GM19328 (cell line): ENCODE results near the gene RPL5.

Experiments
- ATAC-seq: cut with Tn5 transposase; IDR thresholded peaks from one replicate; pipeline ENCODE4 v1.9.1; 2021; ENCODE audit warnings: mild to moderate bottlenecking, moderate library complexity; ENCODE audit not compliant: unreplicated experiment

The RPL5 gene

DNA sequence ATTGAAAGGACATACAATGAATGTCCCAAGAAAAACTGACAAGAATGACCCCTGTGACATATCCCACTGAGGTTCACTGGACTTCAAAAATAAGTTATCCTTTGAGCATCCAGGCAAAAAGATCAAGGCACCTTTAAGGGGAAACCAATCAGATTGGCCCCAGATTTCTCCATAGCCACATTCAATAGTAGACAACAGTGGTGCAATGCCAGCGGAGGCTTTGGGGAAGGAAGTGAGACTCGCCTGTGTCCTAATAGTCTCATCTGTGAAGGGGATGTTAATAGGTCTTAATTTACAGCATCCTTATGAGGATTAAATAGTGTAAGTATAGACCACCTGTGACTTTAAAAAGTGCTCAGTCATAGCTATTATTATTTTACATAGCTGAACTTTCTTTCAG, 21.5 kb downstream of the RPL5 start:
- no peak for ATAC-seq

DNA sequence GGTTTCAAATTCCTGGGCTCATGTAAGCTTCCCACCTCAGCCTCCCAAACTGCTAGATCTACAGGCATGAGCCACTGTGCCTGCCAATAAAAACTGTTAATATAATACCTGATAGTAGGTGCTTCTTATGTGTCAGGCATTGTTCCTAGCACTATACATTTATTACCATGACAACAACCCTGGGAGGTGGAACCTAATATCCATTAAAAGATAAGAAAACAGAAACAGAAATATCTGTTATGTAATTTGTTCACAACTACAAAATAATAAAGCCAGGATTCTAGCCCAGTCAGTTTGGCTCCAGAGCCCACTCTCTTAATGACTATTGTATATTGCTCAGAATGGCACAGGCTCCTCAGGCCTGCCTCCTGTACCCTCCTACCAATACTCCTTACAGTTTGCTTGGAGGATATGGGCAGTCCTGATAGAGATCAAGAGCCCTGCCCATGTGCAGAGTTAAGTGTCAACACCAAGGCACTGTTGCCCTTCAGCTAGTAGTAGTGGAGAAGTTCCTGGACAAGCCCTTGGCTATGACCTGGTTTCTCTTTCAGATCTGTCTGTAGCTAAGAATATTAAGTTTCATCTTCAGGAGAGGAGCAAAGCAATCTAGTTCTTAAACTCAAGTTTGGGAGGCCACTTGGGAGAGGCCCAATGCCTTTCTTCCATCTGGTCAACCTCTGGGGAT, 22.4 kb downstream of the RPL5 start:
- ATAC-seq = no peak

DNA sequence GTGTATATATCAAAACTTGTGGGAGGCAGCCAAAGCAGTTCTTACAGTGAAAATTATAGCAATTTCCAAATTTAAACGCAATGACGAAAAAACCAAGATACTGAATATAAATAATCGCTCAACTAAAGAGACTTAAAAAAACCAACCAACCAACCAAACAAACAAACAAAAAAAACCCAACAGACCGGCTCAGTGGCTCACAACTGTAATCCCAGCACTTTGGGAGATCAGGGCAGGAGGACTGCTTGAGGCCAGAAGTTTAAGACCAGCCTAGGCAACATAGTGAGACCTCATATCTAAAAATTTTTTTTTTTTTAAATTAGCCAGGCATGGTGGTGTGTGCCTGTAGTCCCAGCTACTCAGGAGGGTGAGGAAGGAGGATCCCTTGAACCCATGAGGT, 23.4 kb downstream of the RPL5 start:
- no peak for ATAC-seq

DNA sequence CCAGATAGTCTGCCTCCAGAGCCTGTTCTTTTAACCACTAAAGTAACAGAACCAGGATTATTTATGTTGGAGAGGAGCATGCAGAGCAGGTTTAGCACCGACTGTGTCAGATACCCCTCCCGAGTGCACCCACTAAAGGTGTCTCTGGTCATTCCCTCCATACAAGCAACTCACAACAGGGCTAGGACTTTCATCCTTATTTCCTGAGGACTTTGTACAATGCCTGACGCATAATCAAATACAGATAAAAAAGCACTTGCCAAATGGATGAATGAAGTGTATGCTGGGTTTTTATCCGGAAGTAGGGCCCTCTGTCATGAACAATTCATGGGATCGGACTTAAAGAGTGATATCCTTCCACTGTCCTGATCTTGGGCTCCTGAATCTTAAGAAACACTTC, 26.0 kb downstream of the RPL5 start:
- ATAC-seq = no peak

DNA sequence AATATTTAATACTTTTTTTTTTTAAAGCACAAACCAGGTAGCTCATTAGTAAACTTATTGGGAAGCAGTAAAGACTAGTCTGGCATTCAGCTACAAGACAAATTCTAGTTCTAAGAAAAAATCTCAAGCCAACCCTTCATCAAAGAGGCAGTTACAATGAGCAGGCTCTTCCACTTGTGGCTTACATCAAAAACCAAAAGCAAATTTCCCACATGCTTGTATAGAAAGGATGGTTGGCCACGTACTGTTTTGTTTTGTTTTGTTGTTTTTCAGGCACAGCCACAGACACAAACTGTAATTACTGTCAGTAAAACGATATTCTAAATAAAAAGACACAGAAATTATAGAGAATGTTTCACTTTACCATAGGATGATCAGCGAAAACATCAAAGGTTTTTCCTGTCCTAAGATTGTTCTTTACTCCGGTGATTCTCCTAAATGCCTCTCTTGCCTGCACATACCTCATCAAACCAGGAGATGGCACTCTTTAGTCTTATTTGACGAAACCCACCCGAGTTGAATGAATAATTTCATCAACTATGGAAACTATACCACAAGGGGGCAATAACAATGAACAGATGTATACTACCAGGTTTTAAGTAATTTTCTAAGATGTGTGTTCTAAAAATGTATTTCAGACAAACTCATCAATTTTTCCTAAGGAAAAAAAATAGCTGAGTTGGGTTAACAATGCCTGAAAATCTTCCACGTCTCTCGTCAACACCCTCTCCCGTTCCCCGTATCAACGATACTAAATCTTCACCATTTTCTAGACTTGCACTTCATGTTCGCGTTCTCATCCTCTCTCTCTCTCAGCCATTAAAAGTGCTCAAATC, 26.9 kb downstream of the RPL5 start:
- no peak for ATAC-seq

DNA sequence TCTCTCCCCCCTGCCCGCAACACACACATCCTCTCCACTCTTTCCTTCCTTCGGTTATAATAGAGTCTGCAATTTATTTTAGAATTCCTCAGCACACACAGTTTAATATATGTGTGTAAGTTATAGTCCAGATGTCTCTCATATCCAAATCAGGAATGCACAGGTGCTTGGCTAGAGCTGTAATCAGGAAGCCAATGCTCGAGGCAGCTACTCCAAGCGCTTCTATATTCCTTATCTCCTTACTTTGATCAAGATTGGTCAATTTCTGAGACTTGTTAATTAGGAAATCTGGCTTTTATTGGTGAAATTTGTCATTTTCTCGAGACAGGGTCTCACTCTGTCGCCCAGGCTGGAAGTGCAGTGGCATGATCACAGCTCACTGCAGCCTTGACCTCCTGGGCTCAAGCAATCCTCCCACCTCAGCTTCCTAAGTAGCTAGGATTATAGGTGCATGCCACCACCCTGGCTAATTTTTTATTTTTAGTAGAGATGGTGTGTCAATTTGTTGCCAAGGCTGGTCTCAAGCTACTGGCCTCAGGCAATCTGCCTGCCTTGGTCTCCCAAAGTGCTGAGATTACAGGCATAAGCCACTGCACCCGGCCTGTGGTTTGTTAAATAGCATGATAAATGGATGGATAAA, 27.7 kb downstream of the RPL5 start:
- no peak for ATAC-seq

DNA sequence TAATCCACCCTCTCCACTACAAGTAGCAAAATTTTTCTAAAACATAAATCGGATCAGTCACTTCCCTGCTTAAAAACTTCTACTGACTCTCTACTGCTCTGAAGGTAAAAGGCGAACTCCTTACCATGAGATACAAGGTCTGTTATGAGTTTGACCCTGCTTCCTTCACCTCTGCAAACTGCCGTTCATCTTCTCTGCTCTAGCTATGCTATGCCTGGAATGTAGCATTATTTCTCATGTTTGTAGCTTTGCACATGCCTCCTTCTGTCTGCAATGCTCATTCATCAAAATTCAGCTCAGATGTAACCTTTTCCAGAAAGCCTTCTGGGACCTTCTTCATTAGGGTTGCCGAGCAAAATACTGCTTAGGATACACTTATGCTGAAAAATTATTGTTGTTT, 30.8 kb downstream of the RPL5 start:
- no peak for ATAC-seq

DNA sequence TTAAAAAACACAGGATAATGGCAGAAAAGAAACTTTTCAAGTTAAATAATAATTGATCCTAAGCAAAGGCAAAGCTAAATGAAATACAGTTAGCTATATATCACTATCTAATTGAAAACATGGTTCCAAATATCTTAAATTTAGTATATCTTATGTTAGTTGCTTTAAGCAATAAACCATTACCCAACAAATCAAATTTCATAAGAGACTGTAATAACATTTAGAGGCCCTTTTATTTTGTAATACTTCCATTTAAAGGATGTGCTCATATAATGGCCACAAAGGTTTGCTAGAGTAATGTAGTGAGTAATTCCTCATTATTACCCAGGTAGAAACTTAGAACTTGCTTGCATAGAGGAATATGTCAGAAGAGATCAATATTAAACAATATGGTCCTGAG, 32.3 kb downstream of the RPL5 start:
- no peak for ATAC-seq

DNA sequence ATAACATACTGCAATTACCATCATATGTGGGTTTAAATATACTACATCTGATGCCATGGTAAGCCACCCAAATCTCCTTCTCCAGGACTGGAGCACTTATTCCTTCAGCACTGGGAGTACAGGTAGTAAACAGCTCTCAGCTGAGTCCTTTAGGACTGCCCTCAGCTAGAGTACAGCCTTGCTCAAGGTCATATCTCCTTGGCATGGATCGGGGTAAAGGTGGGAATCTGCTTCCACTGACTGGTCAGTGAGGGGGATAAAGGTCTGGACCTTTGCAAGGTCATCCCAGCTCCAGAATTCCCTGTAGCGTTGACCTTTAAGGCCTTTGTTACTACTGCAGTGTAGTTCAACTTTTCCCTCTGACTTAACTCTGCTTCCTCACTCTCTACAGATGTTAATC, 38.8 kb downstream of the RPL5 start:
- ATAC-seq = no peak

DNA sequence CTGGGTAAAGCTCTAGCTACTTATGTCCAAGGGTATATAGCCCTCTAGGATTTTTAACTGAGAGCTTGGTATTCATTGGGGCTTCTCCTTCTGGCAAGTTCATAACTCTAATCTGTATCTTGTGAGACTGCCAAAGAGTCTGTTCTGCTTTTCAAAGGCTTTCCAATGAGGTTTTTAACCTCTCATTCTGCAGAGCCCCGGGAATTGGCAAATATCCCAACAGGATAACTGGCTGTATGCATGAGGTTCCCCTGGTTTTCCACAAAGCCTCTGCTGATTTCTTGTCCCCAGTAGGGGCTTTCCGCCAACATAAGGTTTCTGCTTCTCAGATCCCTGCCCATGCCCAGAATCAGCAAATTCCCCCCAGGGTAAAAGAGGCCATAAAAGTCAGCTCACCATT, 40.9 kb downstream of the RPL5 start:
- ATAC-seq = no peak

DNA sequence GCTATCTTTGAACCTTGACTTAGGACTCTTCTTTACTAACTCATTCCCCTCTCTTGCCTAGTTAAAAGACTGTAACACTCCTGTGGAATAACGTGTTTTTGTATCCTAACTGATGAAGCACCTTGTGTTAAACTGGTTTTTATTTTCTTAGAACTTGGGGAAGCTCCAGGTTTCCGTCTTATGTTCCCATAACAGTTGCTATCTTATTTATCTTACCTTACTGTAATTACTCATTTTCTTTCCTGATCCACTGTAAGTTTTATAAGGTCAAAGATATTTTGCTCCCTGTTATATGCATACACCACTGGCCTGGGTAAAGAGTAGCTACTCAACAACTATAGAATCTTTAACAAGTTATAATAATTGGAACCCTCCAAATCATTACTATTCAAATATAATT, 43.1 kb downstream of the RPL5 start:
- ATAC-seq = no peak

DNA sequence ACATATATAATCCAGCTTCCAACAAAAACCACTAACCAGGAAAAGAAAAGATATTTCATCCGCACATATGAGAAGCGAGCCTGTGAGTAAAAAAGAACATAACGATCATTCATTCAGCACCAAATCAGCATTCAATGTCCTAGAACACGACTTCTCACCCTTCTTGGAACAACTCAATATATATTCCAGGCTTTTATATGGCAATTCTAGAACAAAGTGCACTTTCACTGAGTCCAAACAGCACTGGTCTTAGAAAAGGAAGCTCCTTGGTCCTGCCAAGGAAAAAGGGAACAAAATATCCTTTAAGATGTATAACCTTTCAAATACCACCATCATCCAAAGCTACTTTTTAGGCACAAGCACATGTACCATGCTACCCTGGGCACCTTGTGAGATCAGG, 44.5 kb downstream of the RPL5 start:
- ATAC-seq = no peak

DNA sequence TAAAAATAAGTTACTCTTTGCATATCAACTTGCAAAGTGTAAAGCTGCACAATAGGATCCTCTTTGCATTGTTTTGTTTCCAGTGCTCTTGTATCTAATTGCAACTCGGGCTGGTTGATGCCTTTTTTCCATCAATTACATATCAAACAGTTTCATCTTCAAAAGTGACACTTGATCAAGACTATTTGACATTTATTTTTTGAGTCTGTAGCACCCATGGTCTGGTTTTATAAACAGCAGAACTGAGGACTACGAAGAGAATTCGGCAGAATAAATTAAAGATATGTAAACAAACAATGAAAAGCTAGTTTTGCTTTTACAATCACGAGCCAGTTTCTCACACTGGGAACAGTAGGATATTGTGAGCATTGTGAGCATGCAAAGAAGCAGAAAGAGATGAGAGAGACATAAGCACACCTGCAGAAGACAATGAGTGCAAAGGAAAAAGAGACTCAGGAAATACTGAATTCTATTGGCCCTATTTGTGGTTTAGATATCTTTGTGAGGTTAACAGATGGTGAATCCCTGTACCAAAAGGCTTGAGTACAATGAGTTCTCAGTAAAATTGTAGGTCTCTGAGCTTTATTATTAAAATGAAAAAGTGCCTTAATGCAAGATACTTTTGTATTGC, 45.4 kb downstream of the RPL5 start:
- ATAC-seq = no peak

DNA sequence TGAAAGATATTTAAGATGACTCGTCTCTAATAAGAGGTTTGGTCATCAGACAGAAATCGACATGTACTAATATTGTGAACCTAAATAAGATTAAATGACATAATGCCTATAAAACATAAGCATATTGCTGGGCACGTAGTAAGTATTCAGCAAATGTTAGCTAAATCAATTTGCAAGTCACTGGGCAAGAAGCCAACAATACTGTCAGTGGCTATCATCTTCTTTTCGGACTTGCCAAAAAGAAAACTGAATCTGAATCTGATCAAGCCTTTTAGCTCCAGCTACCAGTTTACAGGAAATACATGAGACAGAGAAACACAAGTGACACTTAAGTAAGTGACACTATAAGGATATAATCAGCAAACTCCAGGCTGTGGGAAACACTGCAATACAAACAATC, 46.0 kb downstream of the RPL5 start:
- no peak for ATAC-seq

DNA sequence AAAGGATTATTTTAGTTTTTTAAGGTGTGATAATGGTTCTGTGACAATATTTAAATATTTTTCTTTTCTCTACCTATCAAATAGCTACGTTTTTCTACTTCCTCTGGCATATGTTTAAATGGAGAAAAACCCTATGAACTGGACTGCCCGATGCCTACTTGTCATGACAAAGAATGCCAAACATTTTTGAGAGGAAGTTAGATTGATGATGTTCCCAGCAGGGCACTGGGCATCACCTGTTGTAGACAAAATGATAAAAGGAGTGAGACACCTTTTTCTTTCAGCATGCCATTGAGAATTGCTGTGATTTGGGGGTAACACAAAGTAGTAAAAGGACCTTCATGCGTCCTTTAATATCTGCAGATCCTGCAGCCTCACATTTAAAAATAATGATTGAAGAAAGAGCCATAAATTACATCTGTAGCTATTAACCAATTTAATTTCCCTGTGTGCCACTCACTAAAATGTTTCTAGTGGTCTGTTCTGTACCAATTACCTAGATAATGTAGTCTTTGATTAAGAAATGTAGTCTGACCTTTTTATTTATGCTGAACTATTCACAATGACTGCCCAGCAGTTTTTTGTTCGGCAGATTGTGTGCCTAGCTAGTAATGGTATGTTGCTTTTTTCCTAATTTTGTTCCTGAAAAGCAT, 47.6 kb downstream of the RPL5 start:
- no peak for ATAC-seq

DNA sequence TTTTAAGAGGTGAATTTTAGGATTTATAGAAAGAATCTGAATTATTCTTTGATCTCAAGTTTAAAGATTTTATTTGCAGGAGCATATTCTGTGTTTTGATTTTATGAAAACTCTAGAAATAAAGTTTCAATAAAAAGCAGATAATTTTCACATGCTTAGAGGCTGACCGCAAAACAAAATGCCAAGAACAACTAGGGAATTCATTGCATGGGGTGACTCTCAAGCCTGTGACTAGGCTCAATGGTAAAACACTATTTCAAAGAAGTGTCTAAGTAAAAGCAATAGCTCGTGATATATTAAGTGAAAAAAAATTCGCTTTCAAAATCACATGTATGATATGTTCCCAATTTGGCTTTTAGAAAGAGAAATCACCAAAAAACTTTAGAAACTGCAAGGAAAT, 49.6 kb downstream of the RPL5 start:
- no peak for ATAC-seq

DNA sequence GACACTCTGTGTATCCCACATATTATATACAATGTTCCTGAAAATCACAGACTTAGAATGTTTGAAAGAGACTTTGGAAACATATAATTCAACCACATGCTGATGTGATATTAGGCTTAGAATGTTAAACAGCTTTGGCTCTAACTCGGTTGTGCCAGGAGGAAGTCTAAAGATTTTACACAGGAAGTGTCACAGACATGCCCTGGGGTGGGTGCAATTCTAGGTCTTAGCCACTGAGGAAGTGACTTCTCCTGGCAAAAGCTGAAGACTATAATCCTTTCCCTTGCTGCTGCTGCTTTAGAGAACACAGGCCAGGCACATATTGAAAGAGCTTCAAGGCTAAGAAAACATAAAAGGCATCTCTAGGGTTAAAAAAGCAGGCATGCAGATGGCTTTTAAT, 51.0 kb downstream of the RPL5 start:
- no peak for ATAC-seq

DNA sequence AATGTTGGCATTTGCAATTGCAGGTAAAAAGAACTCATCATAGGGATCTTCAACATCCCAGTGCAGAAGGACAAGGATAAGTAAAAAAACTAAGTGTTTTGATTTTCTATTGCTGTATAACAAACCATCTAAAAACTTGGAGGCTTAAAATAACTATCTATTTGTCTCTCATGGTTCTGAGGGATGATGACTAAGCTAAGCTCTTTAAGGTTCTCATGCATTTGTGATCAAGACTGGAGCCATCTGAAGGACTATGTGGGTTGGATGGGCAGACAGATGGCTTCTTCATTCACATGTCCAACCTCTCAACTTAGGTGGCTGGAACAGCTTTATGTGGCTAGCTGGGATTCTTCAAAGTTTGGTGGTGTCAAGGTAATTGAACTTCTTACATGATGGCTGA, 51.5 kb downstream of the RPL5 start:
- ATAC-seq = no peak

DNA sequence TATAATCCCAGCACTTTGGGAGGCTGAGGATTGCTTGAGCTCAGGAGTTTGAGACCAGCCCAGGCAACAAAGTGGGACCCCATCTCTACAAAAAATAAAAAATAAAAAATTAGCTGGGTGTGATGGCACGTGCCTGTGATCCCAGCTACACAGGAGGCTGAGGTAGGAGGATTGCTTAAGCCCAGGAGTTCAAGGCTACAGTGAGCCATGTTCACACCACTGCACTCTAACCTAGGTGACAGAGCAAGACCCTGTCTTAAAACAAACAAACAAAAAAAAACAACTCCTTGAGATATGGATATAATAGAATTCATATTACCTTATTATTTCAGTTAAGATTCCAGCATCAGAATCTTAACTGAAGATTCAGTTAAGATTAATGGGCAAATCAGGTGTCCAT, 52.4 kb downstream of the RPL5 start:
- ATAC-seq = no peak

DNA sequence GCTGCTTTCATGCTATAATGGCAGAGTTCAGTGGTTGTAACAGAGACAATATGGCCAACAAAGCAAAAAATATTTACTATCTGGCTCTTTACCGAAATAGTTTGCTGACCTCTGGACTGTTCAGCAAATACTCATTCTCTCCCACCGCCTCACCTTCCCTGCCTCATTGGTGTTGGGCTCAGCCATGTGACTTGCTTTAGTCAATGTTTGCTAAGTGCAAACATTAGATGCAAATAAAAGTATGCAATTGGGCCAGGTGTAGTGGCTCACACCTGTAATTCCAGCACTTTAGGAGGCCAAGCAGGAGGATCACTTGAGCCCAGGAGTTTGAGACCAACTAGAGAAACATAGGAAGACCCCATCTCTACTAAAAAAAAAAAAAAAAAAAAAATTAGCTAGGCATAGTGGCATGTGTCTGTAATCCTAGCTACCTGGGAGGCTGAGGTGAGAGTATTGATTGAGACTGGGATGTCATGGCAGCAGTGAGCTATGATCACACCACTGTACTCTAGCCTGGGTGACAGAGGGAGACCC, 55.1 kb downstream of the RPL5 start:
- no peak for ATAC-seq

DNA sequence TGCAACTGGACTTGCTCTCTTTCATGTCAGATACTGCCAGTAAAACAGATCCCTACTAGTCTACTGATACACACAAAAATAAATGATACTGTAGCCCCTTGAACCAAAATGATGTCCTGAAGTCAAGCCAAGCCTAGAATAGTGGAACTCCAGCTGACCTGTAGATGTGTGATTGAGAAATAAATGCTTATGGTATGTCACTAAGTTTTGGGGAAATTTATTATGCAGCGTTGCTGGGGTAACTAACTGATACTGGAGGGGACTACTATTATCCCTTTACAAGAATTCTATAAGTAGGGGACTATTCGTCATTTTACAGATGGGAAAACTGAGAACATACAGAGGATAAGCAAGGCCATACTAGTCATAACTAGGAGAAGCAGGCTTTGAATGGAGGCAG, 55.6 kb downstream of the RPL5 start:
- ATAC-seq = no peak
